Stomach (tissue), 4 donors: ENCODE results near the gene PARP3.
"Not testable (repeated sequence)": the region's sequence is repeated elsewhere in the genome, so short reads cannot be mapped to it uniquely, and the experiment has no call there.

ENCODE experiments used
- CTCF ChIP-seq, 7 experiments: fragments of 450-650 bp in 4 of 7; fragments of 200-600 bp in 3 of 7; sonication (generic) in 3 of 7; IDR thresholded peaks; one replicate each; pipeline ENCODE4 v1.5.1; 2016 to 2019; ENCODE audit warnings: antibody characterized with exemption in 7 of 7, control low read depth in 2 of 7, mild to moderate bottlenecking in 1 of 7
- EP300 ChIP-seq: sonication (generic); formaldehyde crosslinking; IDR thresholded peaks from one replicate; pipeline ENCODE4 v1.6.1; 2017; ENCODE audit warnings: antibody characterized with exemption
- POLR2AphosphoS5 ChIP-seq, 3 donors: sonication (generic); formaldehyde crosslinking; IDR thresholded peaks; one replicate each; pipeline ENCODE4 v1.6.1; 2016; ENCODE audit warnings: antibody characterized with exemption in 3 of 3

GRCh38 chr3:51990501-51990971 lies 48.4 kb downstream of the PARP3 start:
- TF ChIP-seq CTCF (IDR thresholded peaks at IDR 0.05); EP300; POLR2AphosphoS5 (IDR thresholded peaks at IDR 0.05): not testable (repeated sequence)
